ENCODE measurements around the gene ANKDD1B. TPM values are rescaled to one million over a fixed set of nuclear protein-coding genes. Genes with fewer than 3 reads are reported as not detected.

Gene ANKDD1B
- polyA plus RNA-seq, 1 of the 3 experiments (the other 2 are of a cell fraction) = 0.12 TPM

GRCh38 chr5:75630875-75631274 is 19.6 kb downstream of the ANKDD1B start:
- ChIA-PET CTCF (no interaction called here), POLR2A (no interaction called here)
- no peaks in the 10 kb centered on the region for H3K4me1 ChIP-seq (ENCODE audit: control insufficient read depth in 1 of 2, insufficient read depth in 2 of 2, low read depth in 1 of 2, low read length in 1 of 2)
- TF ChIP-seq NRF1 (IDR thresholded peaks at IDR 0.05; ENCODE audit: low read depth, low read length) (no peak), FOXM1 (IDR thresholded peaks at IDR 0.05; ENCODE audit: low read depth) (no peak), SIN3A (IDR thresholded peaks at IDR 0.05; ENCODE audit: borderline replicate concordance, low read depth, low read length) (no peak), RXRA (IDR thresholded peaks at IDR 0.05; ENCODE audit: borderline replicate concordance, low read depth) (no peak), MEF2A (IDR thresholded peaks at IDR 0.05; ENCODE audit: borderline replicate concordance, low read depth) (no peak), YY1 (IDR thresholded peaks at IDR 0.05; ENCODE audit: low read depth) (no peak), RCOR1 (IDR thresholded peaks at IDR 0.05; ENCODE audit: low read length) (no peak), GABPA (IDR thresholded peaks at IDR 0.05; ENCODE audit: low read depth) (no peak), TEAD4 (IDR thresholded peaks at IDR 0.05; ENCODE audit: borderline replicate concordance, insufficient read depth) (no peak), NFIC (IDR thresholded peaks at IDR 0.05; ENCODE audit: borderline replicate concordance) (no peak), SMC3 (IDR thresholded peaks at IDR 0.05; ENCODE audit: low read depth, low read length) (no peak), FOSL2 (IDR thresholded peaks at IDR 0.05; ENCODE audit: borderline replicate concordance, low read depth) (no peak), GATA2 (CRISPR knock-in tag; IDR thresholded peaks at IDR 0.05) (no peak), EZH2phosphoT487 (IDR thresholded peaks at IDR 0.05; ENCODE audit: borderline replicate concordance, low read depth) (no peak), USF2 (IDR thresholded peaks at IDR 0.05; ENCODE audit: borderline replicate concordance, low read depth, low read length) (no peak)
- TF ChIP-seq, protein P1, sequence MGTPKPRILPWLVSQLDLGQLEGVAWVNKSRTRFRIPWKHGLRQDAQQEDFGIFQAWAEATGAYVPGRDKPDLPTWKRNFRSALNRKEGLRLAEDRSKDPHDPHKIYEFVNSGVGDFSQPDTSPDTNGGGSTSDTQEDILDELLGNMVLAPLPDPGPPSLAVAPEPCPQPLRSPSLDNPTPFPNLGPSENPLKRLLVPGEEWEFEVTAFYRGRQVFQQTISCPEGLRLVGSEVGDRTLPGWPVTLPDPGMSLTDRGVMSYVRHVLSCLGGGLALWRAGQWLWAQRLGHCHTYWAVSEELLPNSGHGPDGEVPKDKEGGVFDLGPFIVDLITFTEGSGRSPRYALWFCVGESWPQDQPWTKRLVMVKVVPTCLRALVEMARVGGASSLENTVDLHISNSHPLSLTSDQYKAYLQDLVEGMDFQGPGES (IDR thresholded peaks at IDR 0.05; ENCODE audit: low read depth, low read length) = no peak
- TF ChIP-seq, protein P2, sequence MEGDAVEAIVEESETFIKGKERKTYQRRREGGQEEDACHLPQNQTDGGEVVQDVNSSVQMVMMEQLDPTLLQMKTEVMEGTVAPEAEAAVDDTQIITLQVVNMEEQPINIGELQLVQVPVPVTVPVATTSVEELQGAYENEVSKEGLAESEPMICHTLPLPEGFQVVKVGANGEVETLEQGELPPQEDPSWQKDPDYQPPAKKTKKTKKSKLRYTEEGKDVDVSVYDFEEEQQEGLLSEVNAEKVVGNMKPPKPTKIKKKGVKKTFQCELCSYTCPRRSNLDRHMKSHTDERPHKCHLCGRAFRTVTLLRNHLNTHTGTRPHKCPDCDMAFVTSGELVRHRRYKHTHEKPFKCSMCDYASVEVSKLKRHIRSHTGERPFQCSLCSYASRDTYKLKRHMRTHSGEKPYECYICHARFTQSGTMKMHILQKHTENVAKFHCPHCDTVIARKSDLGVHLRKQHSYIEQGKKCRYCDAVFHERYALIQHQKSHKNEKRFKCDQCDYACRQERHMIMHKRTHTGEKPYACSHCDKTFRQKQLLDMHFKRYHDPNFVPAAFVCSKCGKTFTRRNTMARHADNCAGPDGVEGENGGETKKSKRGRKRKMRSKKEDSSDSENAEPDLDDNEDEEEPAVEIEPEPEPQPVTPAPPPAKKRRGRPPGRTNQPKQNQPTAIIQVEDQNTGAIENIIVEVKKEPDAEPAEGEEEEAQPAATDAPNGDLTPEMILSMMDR (IDR thresholded peaks at IDR 0.05) = no peak
- H3K9me2 ChIP-seq = no peaks in the 10 kb centered on the region
- no peaks in the 10 kb centered on the region for H3K79me2 ChIP-seq (ENCODE audit: insufficient read depth)
- H3K4me3 ChIP-seq (ENCODE audit: low read depth in 2 of 2, low read length in 1 of 2) = no peak overlapping the region
- no peaks in the 10 kb centered on the region for H4K20me1 ChIP-seq (ENCODE audit: insufficient read depth)
- H3K9ac ChIP-seq = no peak overlapping the region
- H2AFZ ChIP-seq (ENCODE audit: low read depth) = no peak overlapping the region
- H3K36me3 ChIP-seq (replicated peaks in 1 of 2; ENCODE audit: control insufficient read depth in 1 of 2, insufficient read depth in 2 of 2, low read length in 1 of 2) = no peaks in the 10 kb centered on the region
- H3K4me2 ChIP-seq = no peak overlapping the region
- no peak overlapping the region for H3K27ac ChIP-seq (ENCODE audit: low read depth in 2 of 2, low read length in 1 of 2)
- no peaks in the 10 kb centered on the region for H3F3A ChIP-seq (replicated peaks; ENCODE audit: insufficient read depth)
- no peak for DNase-seq
- 84% methylated on average over 2 of the region's 2 CpGs for WGBS (ENCODE audit: low lambda C conversion rate)
- H3K9me3 ChIP-seq = no peaks in the 10 kb centered on the region
- H3K27me3 ChIP-seq (ENCODE audit: insufficient read depth) = no peaks in the 10 kb centered on the region

Data from SK-N-SH (cell line).